ENCODE data around the gene ARHGAP24.

DNA sequence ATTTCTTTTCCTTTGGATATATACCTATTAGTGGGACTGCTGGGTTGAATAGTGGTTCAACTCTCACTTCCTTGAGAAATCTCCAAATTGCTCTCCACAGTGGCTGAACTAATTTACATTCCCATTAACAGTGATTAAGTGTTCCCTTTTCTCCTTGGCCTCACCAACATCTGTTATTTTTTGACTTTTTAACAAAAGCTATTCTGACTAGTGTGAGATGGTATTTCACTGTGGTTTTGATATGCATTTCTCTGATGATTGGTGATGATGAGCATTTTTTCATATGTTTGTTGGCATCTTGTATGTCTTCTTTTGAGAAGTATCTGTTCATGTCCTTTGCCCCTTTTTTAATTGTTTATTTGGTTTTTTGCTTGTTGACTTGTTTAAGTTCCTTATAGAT, 471.9 kb downstream of the ARHGAP24 start:
- TF ChIP-seq EP300 (IDR thresholded peaks at IDR 0.05), result no peak
- TF ChIP-seq, protein P1, sequence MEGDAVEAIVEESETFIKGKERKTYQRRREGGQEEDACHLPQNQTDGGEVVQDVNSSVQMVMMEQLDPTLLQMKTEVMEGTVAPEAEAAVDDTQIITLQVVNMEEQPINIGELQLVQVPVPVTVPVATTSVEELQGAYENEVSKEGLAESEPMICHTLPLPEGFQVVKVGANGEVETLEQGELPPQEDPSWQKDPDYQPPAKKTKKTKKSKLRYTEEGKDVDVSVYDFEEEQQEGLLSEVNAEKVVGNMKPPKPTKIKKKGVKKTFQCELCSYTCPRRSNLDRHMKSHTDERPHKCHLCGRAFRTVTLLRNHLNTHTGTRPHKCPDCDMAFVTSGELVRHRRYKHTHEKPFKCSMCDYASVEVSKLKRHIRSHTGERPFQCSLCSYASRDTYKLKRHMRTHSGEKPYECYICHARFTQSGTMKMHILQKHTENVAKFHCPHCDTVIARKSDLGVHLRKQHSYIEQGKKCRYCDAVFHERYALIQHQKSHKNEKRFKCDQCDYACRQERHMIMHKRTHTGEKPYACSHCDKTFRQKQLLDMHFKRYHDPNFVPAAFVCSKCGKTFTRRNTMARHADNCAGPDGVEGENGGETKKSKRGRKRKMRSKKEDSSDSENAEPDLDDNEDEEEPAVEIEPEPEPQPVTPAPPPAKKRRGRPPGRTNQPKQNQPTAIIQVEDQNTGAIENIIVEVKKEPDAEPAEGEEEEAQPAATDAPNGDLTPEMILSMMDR (IDR thresholded peaks at IDR 0.05), result no peak
